Effector memory CD4-positive, alpha-beta T cell (primary cell): ENCODE measurements around the gene SUN5.

Experiments
- DNase-seq, 3 donors: peaks; one replicate each; pipeline ENCODE4 v3.0.0-alpha.2; 2020
- H3K27ac ChIP-seq: 2 replicates; pipeline ENCODE4 v1.7.0; 2013; ENCODE audit warnings: mild to moderate bottlenecking, low read length, moderate library complexity; ENCODE audit not compliant: insufficient read depth, poor library complexity, severe bottlenecking
- H3K27me3 ChIP-seq: replicated peaks from 2 replicates; pipeline ENCODE4 v1.7.0; 2013; ENCODE audit warnings: mild to moderate bottlenecking, low read length; ENCODE audit not compliant: insufficient read depth, control insufficient read depth, poor library complexity, severe bottlenecking
- H3K36me3 ChIP-seq: 2 replicates; pipeline ENCODE4 v1.7.0; 2013; ENCODE audit warnings: mild to moderate bottlenecking, low read length, moderate library complexity; ENCODE audit not compliant: control insufficient read depth, insufficient read depth
- H3K4me1 ChIP-seq: 2 replicates; pipeline ENCODE4 v1.7.0; 2013; ENCODE audit warnings: low read length, mild to moderate bottlenecking; ENCODE audit not compliant: control insufficient read depth, insufficient read depth, poor library complexity, severe bottlenecking
- H3K4me3 ChIP-seq: 2 replicates; pipeline ENCODE4 v1.7.0; 2013; ENCODE audit warnings: low read length, low read depth, mild to moderate bottlenecking; ENCODE audit not compliant: insufficient read depth, poor library complexity, severe bottlenecking
- H3K9me3 ChIP-seq: 2 replicates; pipeline ENCODE4 v1.7.0; 2013; ENCODE audit warnings: mild to moderate bottlenecking, low read length, moderate library complexity; ENCODE audit not compliant: control insufficient read depth

SUN5 gene

GRCh38 chr20:33020278-33021161 is 16.3 kb upstream of the SUN5 start:
- no peaks in the 10 kb centered on the region for H3K9me3 ChIP-seq

GRCh38 chr20:33019465-33020277 is 15.4 kb upstream of the SUN5 start:
- no peak for DNase-seq
- no peaks in the 10 kb centered on the region for H3K36me3 ChIP-seq
- H3K4me1 ChIP-seq = peaks cover 3% of the 10 kb centered on the region
- H3K27me3 ChIP-seq = no peaks in the 10 kb centered on the region
- no peak overlapping the region for H3K4me3 ChIP-seq
- no peak overlapping the region for H3K27ac ChIP-seq
- no peaks in the 10 kb centered on the region for H3K9me3 ChIP-seq

More at GRCh38 chr20:33020278-33021161, 16.3 kb upstream of the SUN5 start:
- H3K4me1 ChIP-seq = peaks cover 3% of the 10 kb centered on the region
- no peak for DNase-seq
- no peak overlapping the region for H3K4me3 ChIP-seq
- no peak overlapping the region for H3K27ac ChIP-seq
- H3K36me3 ChIP-seq = no peaks in the 10 kb centered on the region
- no peaks in the 10 kb centered on the region for H3K27me3 ChIP-seq

- no peak overlapping the region for H3K4me3 ChIP-seq
- DNase-seq = no peak
Observed at GRCh38 chr20:33018169-33018931, 14.1 kb upstream of the SUN5 start.

GRCh38 chr20:33017542-33017941 is 13.3 kb upstream of the SUN5 start:
- Histone ChIP-seq H3K27me3 (no peaks in the 10 kb centered on the region), H3K9me3 (no peaks in the 10 kb centered on the region), H3K4me1 (peaks cover 3% of the 10 kb centered on the region), H3K27ac (no peak overlapping the region), H3K4me3 (no peak overlapping the region), H3K36me3 (no peaks in the 10 kb centered on the region)
- DNase-seq = no peak

More at GRCh38 chr20:33018169-33018931, 14.1 kb upstream of the SUN5 start:
- Histone ChIP-seq H3K27me3 (no peaks in the 10 kb centered on the region), H3K4me1 (peaks cover 3% of the 10 kb centered on the region), H3K36me3 (no peaks in the 10 kb centered on the region), H3K27ac (no peak overlapping the region), H3K9me3 (no peaks in the 10 kb centered on the region)

GRCh38 chr20:33016581-33017109 is 12.4 kb upstream of the SUN5 start:
- peaks cover 3% of the 10 kb centered on the region for H3K4me1 ChIP-seq
- no peaks in the 10 kb centered on the region for H3K9me3 ChIP-seq
- H3K36me3 ChIP-seq = no peaks in the 10 kb centered on the region
- no peak overlapping the region for H3K4me3 ChIP-seq
- no peak overlapping the region for H3K27ac ChIP-seq
- no peak for DNase-seq
- no peaks in the 10 kb centered on the region for H3K27me3 ChIP-seq

GRCh38 chr20:33015700-33016580 is 11.7 kb upstream of the SUN5 start:
- Histone ChIP-seq H3K4me3 (no peak overlapping the region), H3K27me3 (no peaks in the 10 kb centered on the region), H3K36me3 (no peaks in the 10 kb centered on the region), H3K27ac (no peak overlapping the region), H3K9me3 (no peaks in the 10 kb centered on the region), H3K4me1 (peaks cover 3% of the 10 kb centered on the region)
- no peak for DNase-seq

- Histone ChIP-seq H3K36me3 (no peaks in the 10 kb centered on the region), H3K4me1 (peaks cover 3% of the 10 kb centered on the region), H3K27me3 (no peaks in the 10 kb centered on the region), H3K27ac (no peak overlapping the region), H3K4me3 (no peak overlapping the region), H3K9me3 (no peaks in the 10 kb centered on the region)
- DNase-seq = no peak
Observed at GRCh38 chr20:33015114-33015484, 10.9 kb upstream of the SUN5 start.

GRCh38 chr20:33014336-33015113 is 10.3 kb upstream of the SUN5 start:
- Histone ChIP-seq H3K27ac (no peak overlapping the region), H3K9me3 (no peaks in the 10 kb centered on the region), H3K4me1 (peaks cover 3% of the 10 kb centered on the region), H3K36me3 (no peaks in the 10 kb centered on the region), H3K4me3 (no peak overlapping the region), H3K27me3 (no peaks in the 10 kb centered on the region)
- no peak for DNase-seq
